Suprapubic skin (tissue), 4 donors: ENCODE measurements around the gene WBP4. TPM values are rescaled to one million over a fixed set of nuclear protein-coding genes. Genes with fewer than 3 reads are reported as not detected.
A peak's percentile ranks its signal among the peaks of the same experiment; 100 is the strongest.

Experiments
- DNase-seq, 2 donors: peaks; one replicate each; pipeline ENCODE4 v3.0.0-alpha.2; 2019; ENCODE audit warnings: low spot score in 2 of 2
- H3K27ac ChIP-seq: fragments of 200-600 bp; sonication (generic); one replicate; pipeline ENCODE4 v1.5.1; 2019
- H3K27me3 ChIP-seq: fragments of 200-600 bp; sonication (generic); one replicate; pipeline ENCODE4 v1.5.1; 2019
- H3K36me3 ChIP-seq: fragments of 200-600 bp; sonication (generic); one replicate; pipeline ENCODE4 v1.5.1; 2019
- H3K4me1 ChIP-seq: fragments of 200-600 bp; sonication (generic); one replicate; pipeline ENCODE4 v1.5.1; 2019
- H3K4me3 ChIP-seq: fragments of 200-600 bp; sonication (generic); one replicate; pipeline ENCODE4 v1.5.1; 2019; ENCODE audit warnings: mild to moderate bottlenecking
- H3K9me3 ChIP-seq: fragments of 200-600 bp; sonication (generic); one replicate; pipeline ENCODE4 v1.5.1; 2019
- CTCF ChIP-seq, 2 donors: fragments of 200-600 bp in 1 of 2; fragments of 450-650 bp in 1 of 2; sonication (generic) in 1 of 2; IDR thresholded peaks; one replicate each; pipeline ENCODE4 v1.5.1; 2016 to 2019; ENCODE audit warnings: antibody characterized with exemption in 2 of 2, mild to moderate bottlenecking in 1 of 2, moderate library complexity in 1 of 2
- EP300 ChIP-seq: sonication (generic); formaldehyde crosslinking; IDR thresholded peaks from one replicate; pipeline ENCODE4 v1.6.1; 2017; ENCODE audit warnings: antibody characterized with exemption
- POLR2A ChIP-seq, 2 donors: fragments of 450-650 bp; IDR thresholded peaks; one replicate each; pipeline ENCODE4 v1.6.1; 2017; ENCODE audit warnings: antibody characterized with exemption in 2 of 2, mild to moderate bottlenecking in 2 of 2, moderate library complexity in 2 of 2
- POLR2AphosphoS5 ChIP-seq, 3 donors: sonication (generic); formaldehyde crosslinking; IDR thresholded peaks; one replicate each; pipeline ENCODE4 v1.6.1; 2017; ENCODE audit warnings: antibody characterized with exemption in 3 of 3
- WGBS: methylation state at CpG from one replicate; pipeline ENCODE4 v1.1.5; 2018; 5-methylcytosine and 5-hydroxymethylcytosine counted together
- total RNA-seq, 4 donors: library from RNA; depleted of rRNA; stranded (reverse); fragments of >200 nt; gene quantifications; one replicate each; pipeline ENCODE4 v1.1.0, GENCODE V29; 2016

WBP4 gene, protein sequence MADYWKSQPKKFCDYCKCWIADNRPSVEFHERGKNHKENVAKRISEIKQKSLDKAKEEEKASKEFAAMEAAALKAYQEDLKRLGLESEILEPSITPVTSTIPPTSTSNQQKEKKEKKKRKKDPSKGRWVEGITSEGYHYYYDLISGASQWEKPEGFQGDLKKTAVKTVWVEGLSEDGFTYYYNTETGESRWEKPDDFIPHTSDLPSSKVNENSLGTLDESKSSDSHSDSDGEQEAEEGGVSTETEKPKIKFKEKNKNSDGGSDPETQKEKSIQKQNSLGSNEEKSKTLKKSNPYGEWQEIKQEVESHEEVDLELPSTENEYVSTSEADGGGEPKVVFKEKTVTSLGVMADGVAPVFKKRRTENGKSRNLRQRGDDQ
- 10 to 100 TPM in 3 of 4 donors, 1 to 10 TPM in 1; 6.1 to 14.6 (median 11.5) TPM for total RNA-seq

GRCh38 chr13:41061075-41061913 is at the start of gene WBP4:
Gene WBP4 (plus strand): TSS chr13:41061509. CDS start chr13:41061674, 165 bp downstream.
- TF ChIP-seq EP300 (no peak), POLR2AphosphoS5 (IDR thresholded peaks at IDR 0.05) (peak; percentile 88 to 97 (median 90)), POLR2A (IDR thresholded peaks at IDR 0.05) (peak; percentile 64 to 88)
- Histone ChIP-seq H3K36me3 (peaks cover 8% of the 10 kb centered on the region), H3K4me3 (peak within 1 kb of the TSS; percentile 63), H3K4me1 (peaks cover 68% of the 10 kb centered on the region), H3K27me3 (no peaks in the 10 kb centered on the region), H3K9me3 (no peaks in the 10 kb centered on the region), H3K27ac (peak within 1 kb of the TSS; percentile 99)
- peak; percentile 97 for DNase-seq
- 0% methylated on average over 46 of the region's 71 CpGs for WGBS

DNA sequence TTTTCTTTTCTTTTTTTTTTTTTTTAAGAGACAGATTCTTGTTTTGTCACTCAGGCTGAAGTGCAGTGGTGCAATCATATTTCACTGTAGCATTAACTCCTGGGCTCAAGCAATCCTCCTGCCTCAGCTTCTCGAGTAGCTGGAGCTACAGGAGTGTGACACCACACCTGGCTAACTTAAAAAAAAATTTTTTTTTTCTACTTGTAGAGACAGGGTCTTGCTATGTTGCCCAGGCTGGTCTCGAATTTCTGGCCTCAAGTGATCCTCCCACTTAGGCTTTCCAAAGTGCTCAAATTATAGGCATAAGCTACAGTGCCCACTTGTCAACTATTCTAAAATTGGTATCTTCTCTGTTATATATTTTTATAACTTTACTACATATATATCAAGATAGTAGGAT is 48.8 kb upstream of the WBP4 start:
- Histone ChIP-seq H3K9me3 (no peaks in the 10 kb centered on the region), H3K27me3 (no peaks in the 10 kb centered on the region), H3K4me3 (no peak overlapping the region), H3K27ac (no peak overlapping the region), H3K36me3 (no peaks in the 10 kb centered on the region), H3K4me1 (peaks cover 49% of the 10 kb centered on the region)
- no peak for DNase-seq
- WGBS = 66% methylated on average over 2 of the region's 2 CpGs
- TF ChIP-seq CTCF (IDR thresholded peaks at IDR 0.05) = no peak
- TF ChIP-seq POLR2A (IDR thresholded peaks at IDR 0.05) = no peak
- no peak for TF ChIP-seq EP300
- TF ChIP-seq POLR2AphosphoS5 (IDR thresholded peaks at IDR 0.05) = no peak

- WGBS = 76% methylated on average over 2 of the region's 2 CpGs
- no peaks in the 10 kb centered on the region for H3K27me3 ChIP-seq
- H3K9me3 ChIP-seq = no peaks in the 10 kb centered on the region
- H3K36me3 ChIP-seq = no peaks in the 10 kb centered on the region
- DNase-seq = no peak
- TF ChIP-seq POLR2AphosphoS5 (IDR thresholded peaks at IDR 0.05) (no peak), CTCF (IDR thresholded peaks at IDR 0.05) (no peak), EP300 (no peak), POLR2A (IDR thresholded peaks at IDR 0.05) (no peak)
- H3K27ac ChIP-seq = no peak overlapping the region
- H3K4me1 ChIP-seq = peaks cover 42% of the 10 kb centered on the region
- H3K4me3 ChIP-seq = no peak overlapping the region
These were observed 47.5 kb upstream of the WBP4 start for GRCh38 chr13:41013835-41014234.

DNA sequence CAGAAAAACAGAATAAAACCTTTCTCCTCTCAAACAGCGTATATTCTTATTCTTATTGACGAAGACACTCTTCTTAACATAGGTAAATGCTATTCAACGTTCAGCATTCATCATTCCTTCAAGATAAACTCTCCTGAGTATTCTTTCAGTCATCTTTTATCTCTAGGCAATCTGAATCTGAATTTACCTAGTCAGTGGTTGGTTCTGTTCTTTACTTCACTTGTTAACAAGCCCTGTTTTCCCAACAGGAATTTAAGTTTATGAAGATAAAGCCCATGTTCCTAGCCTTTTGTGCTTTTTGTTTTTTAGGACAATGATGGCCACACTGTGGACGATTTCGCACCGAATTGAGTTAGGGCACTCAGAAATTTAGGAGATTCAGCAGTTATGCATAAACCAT is 45.4 kb upstream of the WBP4 start:
- no peaks in the 10 kb centered on the region for H3K9me3 ChIP-seq
- DNase-seq = no peak
- no peak overlapping the region for H3K4me3 ChIP-seq
- 83% methylated on average over 6 of the region's 6 CpGs for WGBS
- no peaks in the 10 kb centered on the region for H3K27me3 ChIP-seq
- H3K4me1 ChIP-seq = peaks cover 53% of the 10 kb centered on the region
- no peak for TF ChIP-seq EP300
- TF ChIP-seq POLR2A (IDR thresholded peaks at IDR 0.05) = no peak
- TF ChIP-seq POLR2AphosphoS5 (IDR thresholded peaks at IDR 0.05) = no peak
- no peak overlapping the region for H3K27ac ChIP-seq
- H3K36me3 ChIP-seq = no peaks in the 10 kb centered on the region

DNA sequence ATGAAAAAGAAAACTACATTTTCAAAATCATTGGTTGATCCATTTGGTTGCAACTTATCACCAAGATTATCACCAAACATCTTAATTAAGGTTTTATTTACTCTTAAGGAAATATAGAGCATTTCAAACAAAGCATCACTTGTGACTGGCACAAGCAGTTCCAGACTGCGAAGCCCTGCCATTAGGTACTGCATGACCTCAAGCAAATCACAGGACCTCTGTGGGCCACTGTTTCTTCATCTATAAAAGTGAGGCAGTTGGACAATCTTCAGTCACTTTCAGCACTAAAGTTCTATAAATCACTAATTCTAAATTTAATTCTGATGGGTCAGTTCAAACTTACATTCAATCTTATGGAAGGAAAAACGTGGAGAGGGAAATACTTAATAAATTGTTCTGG is 44.1 kb upstream of the WBP4 start:
- peaks cover 57% of the 10 kb centered on the region for H3K4me1 ChIP-seq
- H3K36me3 ChIP-seq = no peaks in the 10 kb centered on the region
- DNase-seq = no peak
- peak overlapping the region; percentile 94 for H3K27ac ChIP-seq
- H3K4me3 ChIP-seq = peak overlapping the region; percentile 47
- WGBS = 37% methylated on average over 2 of the region's 2 CpGs
- no peaks in the 10 kb centered on the region for H3K27me3 ChIP-seq
- no peak for TF ChIP-seq EP300
- TF ChIP-seq POLR2A (IDR thresholded peaks at IDR 0.05) = no peak
- TF ChIP-seq CTCF (IDR thresholded peaks at IDR 0.05) = no peak
- TF ChIP-seq POLR2AphosphoS5 (IDR thresholded peaks at IDR 0.05) = no peak
- H3K9me3 ChIP-seq = no peaks in the 10 kb centered on the region
